ENCODE data around the gene TMEM14A. TPM values are rescaled to one million over a fixed set of nuclear protein-coding genes. Genes with fewer than 3 reads are reported as not detected.

TMEM14A gene
- total and polyA plus RNA-seq, 2 of the 8 experiments (the other 6 are each of a cell fraction or from before 2014, with no cell fraction given), result 11.1 to 11.2 TPM

GRCh38 chr6:52664186-52664990 is 6.5 kb upstream of the TMEM14A start (continued):
- TF ChIP-seq CHD7 (IDR thresholded peaks at IDR 0.05; ENCODE audit: insufficient replicate concordance, low read length) (no peak), CTBP2 (IDR thresholded peaks at IDR 0.05; ENCODE audit: borderline replicate concordance, insufficient read depth, insufficient read length, low read length) (no peak), RFX5 (IDR thresholded peaks at IDR 0.05; ENCODE audit: borderline replicate concordance, low read depth, low read length) (no peak), POLR2AphosphoS5 (IDR thresholded peaks at IDR 0.05; ENCODE audit: low read depth, low read length) (peak; percentile 95), POU5F1 (IDR thresholded peaks at IDR 0.05; ENCODE audit: low read depth, low read length) (no peak), PHF8 (conservative IDR thresholded peaks at IDR 0.05; ENCODE audit: low read depth, low read length) (peak; percentile 78), CHD1 (IDR thresholded peaks at IDR 0.05; ENCODE audit: low read depth, low read length) (no peak), ATF3 (IDR thresholded peaks at IDR 0.05; ENCODE audit: insufficient read depth, low read depth, low read length) (no peak), SP1 (IDR thresholded peaks at IDR 0.05; ENCODE audit: low read depth, low read length) (peak; percentile 97), BACH1 (IDR thresholded peaks at IDR 0.05; ENCODE audit: low read length) (no peak)
